ENCODE measurements around the gene ETV4. TPM values are rescaled to one million over a fixed set of nuclear protein-coding genes. Genes with fewer than 3 reads are reported as not detected.

Gene ETV4
- total RNA-seq, 2 donors from 2014 or later: 51.1 to 83.0 TPM

- TF ChIP-seq CTCF (conservative IDR thresholded peaks at IDR 0.05): no peak
- Histone ChIP-seq H3K9me3 (ENCODE audit: control insufficient read depth, low read length) (no peaks in the 10 kb centered on the region), H3K4me3 (ENCODE audit: low read length) (no peak overlapping the region), H3K4me1 (ENCODE audit: control insufficient read depth, insufficient read depth, low read length) (peaks cover 10% of the 10 kb centered on the region), H3K36me3 (ENCODE audit: control insufficient read depth, insufficient read depth, low read length) (no peaks in the 10 kb centered on the region), H3K27ac (ENCODE audit: low read depth, low read length) (no peak overlapping the region), H3K9ac (ENCODE audit: extremely low read depth, low read length, poor library complexity, severe bottlenecking) (no peak overlapping the region), H3K27me3 (ENCODE audit: control insufficient read depth, insufficient read depth, low read length, poor library complexity, severe bottlenecking) (peaks cover 13% of the 10 kb centered on the region)
- Mint-ChIP-seq H3K4me3 (no peak overlapping the region), H3K9me3 (no peaks in the 10 kb centered on the region), H3K36me3 (ENCODE audit: low read depth) (no peaks in the 10 kb centered on the region), H3K27me3 (ENCODE audit: insufficient read depth) (peaks cover 3% of the 10 kb centered on the region), H3K27ac (no peak overlapping the region), H3K4me1 (peaks cover 31% of the 10 kb centered on the region)
- peak; percentile 62 for DNase-seq
- 82 to 88% methylated on average over 3 to 5 of the region's 5 CpGs for WGBS, 2 experiments (ENCODE audit: insufficient coverage in 1 of 2, insufficient read length in 1 of 2)
Observed at GRCh38 chr17:43549496-43549895, 3.4 kb upstream of the ETV4 start.

- H3K9ac ChIP-seq (ENCODE audit: extremely low read depth, low read length, poor library complexity, severe bottlenecking): no peak overlapping the region
- H3K36me3 ChIP-seq (ENCODE audit: control insufficient read depth, insufficient read depth, low read length): no peaks in the 10 kb centered on the region
- H3K27ac ChIP-seq (ENCODE audit: low read depth, low read length): no peak overlapping the region
- peaks cover 6% of the 10 kb centered on the region for H3K4me1 ChIP-seq (ENCODE audit: control insufficient read depth, insufficient read depth, low read length)
- Mint-ChIP-seq H3K4me1 (peaks cover 32% of the 10 kb centered on the region), H3K36me3 (ENCODE audit: low read depth) (no peaks in the 10 kb centered on the region), H3K27me3 (ENCODE audit: insufficient read depth) (peaks cover 3% of the 10 kb centered on the region), H3K27ac (no peak overlapping the region), H3K4me3 (no peak overlapping the region), H3K9me3 (no peaks in the 10 kb centered on the region)
- peaks cover 13% of the 10 kb centered on the region for H3K27me3 ChIP-seq (ENCODE audit: control insufficient read depth, insufficient read depth, low read length, poor library complexity, severe bottlenecking)
- 89% methylated on average over 3 of the region's 3 CpGs; no CpG with 5 or more reads in 1 of the 2 experiments for WGBS, 2 experiments (ENCODE audit: insufficient coverage in 1 of 2, insufficient read length in 1 of 2)
- peak; percentile 44 for DNase-seq
- no peak overlapping the region for H3K4me3 ChIP-seq (ENCODE audit: low read length)
- no peak for TF ChIP-seq CTCF (conservative IDR thresholded peaks at IDR 0.05)
- H3K9me3 ChIP-seq (ENCODE audit: control insufficient read depth, low read length): no peaks in the 10 kb centered on the region
Observed at GRCh38 chr17:43548689-43549379, 2.7 kb upstream of the ETV4 start.

GRCh38 chr17:43547659-43548256, 1.6 kb upstream of the ETV4 start:
- H3K4me3 Mint-ChIP-seq: no peak overlapping the region

More at GRCh38 chr17:43547659-43548256, 1.6 kb upstream of the ETV4 start:
- Mint-ChIP-seq H3K27ac (no peak overlapping the region), H3K9me3 (no peaks in the 10 kb centered on the region), H3K4me1 (peaks cover 38% of the 10 kb centered on the region), H3K36me3 (ENCODE audit: low read depth) (no peaks in the 10 kb centered on the region), H3K27me3 (ENCODE audit: insufficient read depth) (peaks cover 3% of the 10 kb centered on the region)
- peaks cover 13% of the 10 kb centered on the region for H3K27me3 ChIP-seq (ENCODE audit: control insufficient read depth, insufficient read depth, low read length, poor library complexity, severe bottlenecking)
- H3K27ac ChIP-seq (ENCODE audit: low read depth, low read length): no peak overlapping the region
- H3K36me3 ChIP-seq (ENCODE audit: control insufficient read depth, insufficient read depth, low read length): no peaks in the 10 kb centered on the region
- TF ChIP-seq CTCF (conservative IDR thresholded peaks at IDR 0.05): no peak
- no peaks in the 10 kb centered on the region for H3K9me3 ChIP-seq (ENCODE audit: control insufficient read depth, low read length)
- peak; percentile 46 for DNase-seq
- H3K9ac ChIP-seq (ENCODE audit: extremely low read depth, low read length, poor library complexity, severe bottlenecking): no peak overlapping the region
- no peak overlapping the region for H3K4me3 ChIP-seq (ENCODE audit: low read length)
- H3K4me1 ChIP-seq (ENCODE audit: control insufficient read depth, insufficient read depth, low read length): peaks cover 13% of the 10 kb centered on the region
